HepG2 (cell line): Measurements from ENCODE around the gene CEBPB. TPM values are rescaled to one million over a fixed set of nuclear protein-coding genes. Genes with fewer than 3 reads are reported as not detected.

Experiments
- CBX1 ChIP-seq: IDR thresholded peaks from one replicate; pipeline ENCODE4 v1.6.1; 2016; ENCODE audit warnings: antibody characterized with exemption, low read depth
- DR1 ChIP-seq: sonication (generic); formaldehyde crosslinking; IDR thresholded peaks from 2 replicates; pipeline ENCODE4 v1.8.0; 2021; ENCODE audit warnings: mild to moderate bottlenecking, missing genetic modification reagents, inconsistent platforms
- EED ChIP-seq: sonication (generic); formaldehyde crosslinking; IDR thresholded peaks from 2 replicates; pipeline ENCODE4 v1.5.0; 2020; ENCODE audit warnings: mild to moderate bottlenecking, missing genetic modification reagents
- FOXA3 ChIP-seq: IDR thresholded peaks from 2 replicates; pipeline ENCODE4 v1.6.1; 2016; ENCODE audit warnings: missing genetic modification reagents, missing compliant biosample characterization
- ISL2 ChIP-seq: sonication (generic); formaldehyde crosslinking; IDR thresholded peaks from 2 replicates; pipeline ENCODE4 v1.5.0; 2020; ENCODE audit warnings: missing genetic modification reagents
- KLF16 ChIP-seq, 2 experiments: sonication (generic) in 1 of 2; formaldehyde crosslinking in 1 of 2; IDR thresholded peaks; 2 replicates each; pipeline versions ENCODE4 v1.6.1 to v1.8.0; 2016 to 2023; ENCODE audit warnings: missing genetic modification reagents in 2 of 2, missing compliant biosample characterization in 1 of 2
- MAFF ChIP-seq: IDR thresholded peaks from 2 replicates; pipeline ENCODE4 v1.6.1; 2011; ENCODE audit warnings: low read depth, low read length, improper control_type of control experiment
- MLLT10 ChIP-seq: sonication (generic); formaldehyde crosslinking; IDR thresholded peaks from 2 replicates; pipeline ENCODE4 v1.4.0; 2020; ENCODE audit warnings: missing genetic modification reagents
- NR2F6 ChIP-seq, 2 experiments: IDR thresholded peaks; 2 replicates each; pipeline ENCODE4 v1.6.1; 2016; ENCODE audit warnings: antibody characterized with exemption in 1 of 2, mild to moderate bottlenecking in 1 of 2
- PHF8 ChIP-seq: sonication (generic); formaldehyde crosslinking; IDR thresholded peaks from 2 replicates; pipeline ENCODE4 v1.5.0; 2020; ENCODE audit warnings: missing genetic modification reagents
- POLR2AphosphoS2 ChIP-seq: IDR thresholded peaks from 2 replicates; pipeline ENCODE4 v1.6.1; 2011; ENCODE audit warnings: low read depth, low read length, improper control_type of control experiment
- SMYD3 ChIP-seq: sonication (generic); formaldehyde crosslinking; IDR thresholded peaks from 2 replicates; pipeline ENCODE4 v1.8.1; 2023; ENCODE audit warnings: mild to moderate bottlenecking, missing genetic modification reagents
- ZFAT ChIP-seq: sonication (generic); formaldehyde crosslinking; conservative IDR thresholded peaks from 2 replicates; pipeline ENCODE4 v1.8.1; 2023; ENCODE audit warnings: missing genetic modification reagents, inconsistent platforms
- ZNF256 ChIP-seq: sonication (generic); formaldehyde crosslinking; conservative IDR thresholded peaks from 2 replicates; pipeline ENCODE4 v1.4.0; 2020; ENCODE audit warnings: missing genetic modification reagents
- ZNF333 ChIP-seq: sonication (generic); formaldehyde crosslinking; IDR thresholded peaks from 2 replicates; pipeline ENCODE4 v1.4.0; 2020; ENCODE audit warnings: mild to moderate bottlenecking, missing genetic modification reagents, borderline replicate concordance
- ZNF549 ChIP-seq: sonication (generic); formaldehyde crosslinking; IDR thresholded peaks from 2 replicates; pipeline ENCODE4 v1.5.0; 2020; ENCODE audit warnings: missing genetic modification reagents
- ZNF562 ChIP-seq: sonication (generic); formaldehyde crosslinking; IDR thresholded peaks from 2 replicates; pipeline ENCODE4 v1.8.0; 2022; ENCODE audit warnings: missing genetic modification reagents, borderline replicate concordance
- polyA plus RNA-seq, 8 experiments: library from polyadenylated mRNA; depleted of rRNA in 3 of 8; stranded (reverse) in 7 of 8; unstranded in 1 of 8; fragments of >200 nt; fragmentation: Illumina TruSeq in 4 of 8; extraction: Trizol in 4 of 8; gene quantifications; 2 replicates each; pipeline versions ENCODE4 v1.2.1 to v1.2.3, GENCODE V29; 2011 to 2016; ENCODE audit warnings: low read depth in 4 of 8, missing spikeins in 1 of 8, mixed read lengths in 1 of 8; ENCODE audit not compliant: insufficient read depth in 1 of 8
- total RNA-seq, 5 experiments: library from RNA; depleted of rRNA; stranded (reverse); fragments of >200 nt; fragmentation: Illumina TruSeq; extraction: Trizol; gene quantifications; 2 replicates each; pipeline ENCODE4 v1.2.3, GENCODE V29; 2016; ENCODE audit warnings: low read depth in 1 of 5
- TF ChIP-seq, protein P1 (sequence below): IDR thresholded peaks from 2 replicates; pipeline ENCODE4 v1.6.1; 2016; ENCODE audit warnings: missing compliant biosample characterization, missing genetic modification reagents, borderline replicate concordance
- TF ChIP-seq, protein P2 (sequence below): IDR thresholded peaks from 2 replicates; pipeline ENCODE4 v1.6.1; 2016; ENCODE audit warnings: control low read depth
- TF ChIP-seq, protein P3 (sequence below): sonication (generic); formaldehyde crosslinking; IDR thresholded peaks from 2 replicates; pipeline ENCODE4 v1.4.0; 2020; ENCODE audit warnings: missing genetic modification reagents, borderline replicate concordance
- TF ChIP-seq, protein P4 (sequence below): sonication (generic); formaldehyde crosslinking; IDR thresholded peaks from 2 replicates; pipeline ENCODE4 v1.8.1; 2023; ENCODE audit warnings: missing genetic modification reagents, inconsistent platforms, borderline replicate concordance

CEBPB gene
- total and polyA plus RNA-seq, 2 of the 13 experiments (the other 11 are each of a cell fraction or from before 2014, with no cell fraction given) = 18.5 to 28.2 TPM

DNA sequence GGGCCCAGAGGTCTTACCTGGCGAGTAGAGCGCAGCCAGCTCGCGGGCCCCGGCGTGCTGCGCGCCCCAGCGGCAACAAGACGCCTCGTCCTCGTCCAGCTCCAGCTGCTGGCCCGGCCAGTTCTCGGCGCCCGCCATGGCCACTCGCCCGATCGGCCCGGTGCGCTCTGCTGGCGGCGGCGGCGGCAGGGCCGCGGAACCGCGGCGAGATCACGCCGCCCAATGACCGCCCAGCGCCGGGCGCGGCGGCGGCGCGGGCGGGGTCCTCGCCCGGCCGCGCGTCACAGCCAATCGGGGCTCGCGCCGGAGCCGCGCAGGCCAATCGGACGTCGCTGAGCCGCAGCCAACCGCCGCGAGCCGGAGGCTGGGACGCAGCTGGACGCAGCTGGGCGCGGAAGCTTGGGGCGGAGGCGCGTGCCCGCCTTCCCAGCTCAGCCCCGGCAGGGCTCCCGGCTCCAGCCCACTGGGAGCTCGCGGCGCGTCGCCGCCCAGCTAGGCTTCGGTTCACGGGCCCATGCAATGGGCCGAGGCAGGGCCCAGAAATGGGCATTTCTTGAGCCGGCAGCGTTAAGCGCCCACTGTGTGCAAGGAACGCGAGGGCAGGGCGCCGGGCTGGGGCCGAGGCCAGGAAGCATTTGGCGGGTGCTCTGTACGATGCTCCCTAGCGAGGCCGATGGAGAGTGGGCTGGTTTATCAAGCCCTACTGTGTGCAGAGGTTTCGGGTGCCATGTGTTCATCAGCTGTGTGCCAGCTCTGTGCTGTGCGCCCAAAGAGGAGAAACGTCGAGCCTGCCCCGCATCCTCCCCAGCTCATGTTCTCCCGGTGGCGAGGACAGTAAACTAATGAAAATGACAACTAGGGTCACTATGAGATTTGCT, 36.9 kb upstream of the CEBPB start, which contains the start of gene PEDS1 (continued):
- TF ChIP-seq, protein P1, sequence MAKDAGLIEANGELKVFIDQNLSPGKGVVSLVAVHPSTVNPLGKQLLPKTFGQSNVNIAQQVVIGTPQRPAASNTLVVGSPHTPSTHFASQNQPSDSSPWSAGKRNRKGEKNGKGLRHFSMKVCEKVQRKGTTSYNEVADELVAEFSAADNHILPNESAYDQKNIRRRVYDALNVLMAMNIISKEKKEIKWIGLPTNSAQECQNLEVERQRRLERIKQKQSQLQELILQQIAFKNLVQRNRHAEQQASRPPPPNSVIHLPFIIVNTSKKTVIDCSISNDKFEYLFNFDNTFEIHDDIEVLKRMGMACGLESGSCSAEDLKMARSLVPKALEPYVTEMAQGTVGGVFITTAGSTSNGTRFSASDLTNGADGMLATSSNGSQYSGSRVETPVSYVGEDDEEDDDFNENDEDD (CRISPR knock-in tag) = peak; percentile 94
- TF ChIP-seq, protein P2, sequence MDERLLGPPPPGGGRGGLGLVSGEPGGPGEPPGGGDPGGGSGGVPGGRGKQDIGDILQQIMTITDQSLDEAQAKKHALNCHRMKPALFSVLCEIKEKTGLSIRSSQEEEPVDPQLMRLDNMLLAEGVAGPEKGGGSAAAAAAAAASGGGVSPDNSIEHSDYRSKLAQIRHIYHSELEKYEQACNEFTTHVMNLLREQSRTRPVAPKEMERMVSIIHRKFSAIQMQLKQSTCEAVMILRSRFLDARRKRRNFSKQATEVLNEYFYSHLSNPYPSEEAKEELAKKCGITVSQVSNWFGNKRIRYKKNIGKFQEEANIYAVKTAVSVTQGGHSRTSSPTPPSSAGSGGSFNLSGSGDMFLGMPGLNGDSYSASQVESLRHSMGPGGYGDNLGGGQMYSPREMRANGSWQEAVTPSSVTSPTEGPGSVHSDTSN = no peak
- TF ChIP-seq ISL2 (peak; percentile 88), SMYD3 (peak; percentile 98), ZNF562 (CRISPR knock-in tag) (no peak; the same call in 1 of the 2 replicates), ZFAT (CRISPR knock-in tag) (peak; percentile 75; the same call in 1 of the 2 replicates), FOXA3 (CRISPR knock-in tag) (peak; percentile 53; the same call in 1 of the 2 replicates), CBX1 (peak; percentile 78), MLLT10 (CRISPR knock-in tag) (no peak), ZNF333 (CRISPR knock-in tag) (peak; percentile 98), NR2F6 (IDR thresholded peaks at IDR 0.05) (no peak), NR2F6 (CRISPR knock-in tag; IDR thresholded peaks at IDR 0.05) (peak; percentile 11; the same call in 1 of the 2 replicates), MAFF (no peak), POLR2AphosphoS2 (no peak), KLF16 (CRISPR knock-in tag; IDR thresholded peaks at IDR 0.05) (peak in 1 of 2 experiments; percentile 90; a peak in 3 of 4 replicates), DR1 (CRISPR knock-in tag) (peak; percentile 61; the same call in 1 of the 2 replicates), ZNF256 (CRISPR knock-in tag) (peak; percentile 89; the same call in 1 of the 2 replicates), PHF8 (CRISPR knock-in tag) (peak; percentile 96), EED (CRISPR knock-in tag) (peak; percentile 92), ZNF549 (CRISPR knock-in tag) (no peak)
- TF ChIP-seq, protein P3, sequence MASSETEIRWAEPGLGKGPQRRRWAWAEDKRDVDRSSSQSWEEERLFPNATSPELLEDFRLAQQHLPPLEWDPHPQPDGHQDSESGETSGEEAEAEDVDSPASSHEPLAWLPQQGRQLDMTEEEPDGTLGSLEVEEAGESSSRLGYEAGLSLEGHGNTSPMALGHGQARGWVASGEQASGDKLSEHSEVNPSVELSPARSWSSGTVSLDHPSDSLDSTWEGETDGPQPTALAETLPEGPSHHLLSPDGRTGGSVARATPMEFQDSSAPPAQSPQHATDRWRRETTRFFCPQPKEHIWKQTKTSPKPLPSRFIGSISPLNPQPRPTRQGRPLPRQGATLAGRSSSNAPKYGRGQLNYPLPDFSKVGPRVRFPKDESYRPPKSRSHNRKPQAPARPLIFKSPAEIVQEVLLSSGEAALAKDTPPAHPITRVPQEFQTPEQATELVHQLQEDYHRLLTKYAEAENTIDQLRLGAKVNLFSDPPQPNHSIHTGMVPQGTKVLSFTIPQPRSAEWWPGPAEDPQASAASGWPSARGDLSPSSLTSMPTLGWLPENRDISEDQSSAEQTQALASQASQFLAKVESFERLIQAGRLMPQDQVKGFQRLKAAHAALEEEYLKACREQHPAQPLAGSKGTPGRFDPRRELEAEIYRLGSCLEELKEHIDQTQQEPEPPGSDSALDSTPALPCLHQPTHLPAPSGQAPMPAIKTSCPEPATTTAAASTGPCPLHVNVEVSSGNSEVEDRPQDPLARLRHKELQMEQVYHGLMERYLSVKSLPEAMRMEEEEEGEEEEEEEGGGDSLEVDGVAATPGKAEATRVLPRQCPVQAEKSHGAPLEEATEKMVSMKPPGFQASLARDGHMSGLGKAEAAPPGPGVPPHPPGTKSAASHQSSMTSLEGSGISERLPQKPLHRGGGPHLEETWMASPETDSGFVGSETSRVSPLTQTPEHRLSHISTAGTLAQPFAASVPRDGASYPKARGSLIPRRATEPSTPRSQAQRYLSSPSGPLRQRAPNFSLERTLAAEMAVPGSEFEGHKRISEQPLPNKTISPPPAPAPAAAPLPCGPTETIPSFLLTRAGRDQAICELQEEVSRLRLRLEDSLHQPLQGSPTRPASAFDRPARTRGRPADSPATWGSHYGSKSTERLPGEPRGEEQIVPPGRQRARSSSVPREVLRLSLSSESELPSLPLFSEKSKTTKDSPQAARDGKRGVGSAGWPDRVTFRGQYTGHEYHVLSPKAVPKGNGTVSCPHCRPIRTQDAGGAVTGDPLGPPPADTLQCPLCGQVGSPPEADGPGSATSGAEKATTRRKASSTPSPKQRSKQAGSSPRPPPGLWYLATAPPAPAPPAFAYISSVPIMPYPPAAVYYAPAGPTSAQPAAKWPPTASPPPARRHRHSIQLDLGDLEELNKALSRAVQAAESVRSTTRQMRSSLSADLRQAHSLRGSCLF = 0 out of 2 replicates have a peak, but pooled peaks have one; percentile 89
- TF ChIP-seq, protein P4, sequence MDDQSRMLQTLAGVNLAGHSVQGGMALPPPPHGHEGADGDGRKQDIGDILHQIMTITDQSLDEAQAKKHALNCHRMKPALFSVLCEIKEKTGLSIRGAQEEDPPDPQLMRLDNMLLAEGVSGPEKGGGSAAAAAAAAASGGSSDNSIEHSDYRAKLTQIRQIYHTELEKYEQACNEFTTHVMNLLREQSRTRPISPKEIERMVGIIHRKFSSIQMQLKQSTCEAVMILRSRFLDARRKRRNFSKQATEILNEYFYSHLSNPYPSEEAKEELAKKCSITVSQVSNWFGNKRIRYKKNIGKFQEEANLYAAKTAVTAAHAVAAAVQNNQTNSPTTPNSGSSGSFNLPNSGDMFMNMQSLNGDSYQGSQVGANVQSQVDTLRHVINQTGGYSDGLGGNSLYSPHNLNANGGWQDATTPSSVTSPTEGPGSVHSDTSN (CRISPR knock-in tag) = peak; percentile 38
